Daoy (cell line): Measurements from ENCODE around the gene LMBR1. TPM values are rescaled to one million over a fixed set of nuclear protein-coding genes. Genes with fewer than 3 reads are reported as not detected.
"Not testable (repeated sequence)": the region's sequence is repeated elsewhere in the genome, so short reads cannot be mapped to it uniquely, and the experiment has no call there.

Experiments used
- DNase-seq: peaks from one replicate; pipeline ENCODE4 v3.0.0-alpha.2; 2015; ENCODE audit warnings: low read depth
- total RNA-seq: library from RNA; depleted of rRNA; stranded (reverse); fragments of >200 nt; shearing (Covaris generic); gene quantifications from 2 replicates; pipeline ENCODE4 v1.2.3, GENCODE V29; 2014

LMBR1 gene
- total RNA-seq, 1 experiment from 2014 or later = 45.0 TPM

DNA sequence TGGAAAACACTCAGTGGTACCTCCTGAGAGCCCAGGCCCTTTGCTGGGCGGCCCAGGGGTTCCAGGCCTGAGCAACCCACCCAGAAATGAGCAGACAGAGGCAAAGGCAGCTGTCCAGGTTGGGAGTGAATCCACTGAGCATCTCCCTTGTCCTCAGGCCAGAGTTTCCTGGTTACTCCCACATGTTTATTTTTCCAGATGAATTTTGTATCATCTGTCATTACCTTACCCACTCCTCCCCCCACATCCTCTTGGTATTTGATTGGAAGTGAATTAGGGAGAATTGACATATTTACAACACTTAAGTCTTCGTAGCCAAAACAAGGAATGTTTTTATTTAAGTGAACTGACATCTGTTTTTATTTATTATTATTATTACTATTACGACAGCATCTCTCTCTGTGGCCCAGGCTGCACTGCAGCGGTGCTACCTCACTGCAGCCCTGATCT is 13.2 kb upstream of the LMBR1 start:
- DNase-seq = no peak

DNA sequence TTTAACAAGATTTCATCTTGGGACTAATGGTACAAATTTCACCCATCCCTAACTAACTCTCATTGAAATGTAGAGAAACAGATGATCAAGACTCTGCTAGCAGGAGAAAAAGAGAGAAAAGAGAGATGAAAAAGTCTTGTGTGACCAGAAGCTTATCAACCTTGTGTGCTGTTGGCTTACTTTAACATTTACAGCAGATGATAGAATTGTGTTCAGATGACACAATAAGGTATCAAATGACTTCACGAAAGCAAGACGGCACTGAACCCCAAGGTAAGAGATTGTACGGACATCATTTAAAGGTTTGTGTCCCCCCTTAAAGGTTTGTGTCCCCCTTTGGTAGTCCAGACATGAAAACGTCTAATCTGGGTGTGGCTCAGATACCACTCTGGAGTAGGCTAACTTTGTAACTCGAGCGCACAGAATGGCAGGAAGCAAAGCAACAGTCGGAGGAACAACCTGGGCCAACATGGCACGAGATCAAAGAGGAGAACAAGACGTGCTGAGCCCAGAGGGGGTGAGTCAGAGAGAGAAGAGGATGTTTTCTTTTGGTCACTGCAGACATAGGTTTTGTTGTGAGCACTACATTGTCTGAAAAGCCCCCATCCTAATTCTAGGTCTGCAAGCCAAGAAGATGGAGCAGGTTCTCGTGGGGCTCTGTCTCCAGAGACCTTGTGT is 10.4 kb upstream of the LMBR1 start:
- DNase-seq = peak; percentile 95

DNA sequence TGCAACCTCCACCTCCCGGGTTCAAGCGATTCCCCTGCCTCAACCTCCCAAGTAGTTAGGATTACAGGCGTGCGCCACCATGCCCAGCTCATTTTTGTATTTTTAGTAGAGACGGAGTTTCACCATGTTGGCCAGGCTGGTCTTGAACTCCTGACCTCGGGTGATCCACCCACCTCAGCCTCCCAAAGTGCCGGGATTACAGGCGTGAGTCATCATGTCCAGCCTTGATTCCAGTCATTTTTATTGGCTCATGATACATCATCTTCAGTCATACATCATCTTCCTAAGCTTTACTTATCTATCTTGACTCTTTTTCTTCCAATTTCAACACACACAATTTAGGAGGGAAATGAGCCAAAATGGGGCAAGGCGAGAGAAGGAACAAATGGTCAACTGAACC is 7.1 kb upstream of the LMBR1 start:
- DNase-seq = peak; percentile 27

DNA sequence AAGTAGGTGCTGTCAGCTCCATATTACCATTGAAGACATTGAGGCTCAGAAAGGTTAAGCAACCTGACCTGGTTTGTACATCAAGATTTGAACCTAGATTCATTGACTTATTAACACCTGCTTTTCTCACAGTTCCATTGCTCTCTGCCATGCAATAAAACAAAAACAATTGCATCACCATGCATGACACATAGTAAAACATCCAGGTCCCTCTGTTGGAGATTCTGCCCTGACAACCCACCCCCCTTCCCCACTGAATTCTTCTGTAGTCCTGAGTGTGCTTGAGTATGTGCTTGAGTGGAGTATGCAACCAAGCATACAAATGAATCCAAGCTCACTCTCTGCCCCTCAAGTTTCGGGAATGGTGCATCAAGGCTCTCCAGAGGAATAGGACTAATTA is 6.0 kb upstream of the LMBR1 start:
- DNase-seq = no peak

DNA sequence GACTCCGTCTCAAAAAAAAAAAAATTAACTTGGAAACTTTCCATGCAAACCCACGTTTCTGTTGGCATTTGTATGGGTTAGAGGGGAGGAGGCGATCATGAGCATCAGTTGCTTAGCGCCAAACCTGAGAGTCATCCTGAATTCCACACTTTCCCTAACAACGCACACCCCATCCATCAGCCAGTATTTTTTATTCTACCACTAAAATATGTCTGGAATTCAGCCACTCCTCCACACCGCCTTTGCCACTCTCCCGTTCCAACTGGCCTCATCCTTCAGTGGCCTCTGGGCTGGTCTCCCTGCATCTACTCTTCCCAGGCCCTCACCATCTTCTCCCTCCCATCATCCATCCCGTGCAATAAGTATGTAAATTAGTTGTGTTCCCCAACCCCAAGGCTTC is 4.7 kb upstream of the LMBR1 start:
- peak; percentile 45 for DNase-seq

DNA sequence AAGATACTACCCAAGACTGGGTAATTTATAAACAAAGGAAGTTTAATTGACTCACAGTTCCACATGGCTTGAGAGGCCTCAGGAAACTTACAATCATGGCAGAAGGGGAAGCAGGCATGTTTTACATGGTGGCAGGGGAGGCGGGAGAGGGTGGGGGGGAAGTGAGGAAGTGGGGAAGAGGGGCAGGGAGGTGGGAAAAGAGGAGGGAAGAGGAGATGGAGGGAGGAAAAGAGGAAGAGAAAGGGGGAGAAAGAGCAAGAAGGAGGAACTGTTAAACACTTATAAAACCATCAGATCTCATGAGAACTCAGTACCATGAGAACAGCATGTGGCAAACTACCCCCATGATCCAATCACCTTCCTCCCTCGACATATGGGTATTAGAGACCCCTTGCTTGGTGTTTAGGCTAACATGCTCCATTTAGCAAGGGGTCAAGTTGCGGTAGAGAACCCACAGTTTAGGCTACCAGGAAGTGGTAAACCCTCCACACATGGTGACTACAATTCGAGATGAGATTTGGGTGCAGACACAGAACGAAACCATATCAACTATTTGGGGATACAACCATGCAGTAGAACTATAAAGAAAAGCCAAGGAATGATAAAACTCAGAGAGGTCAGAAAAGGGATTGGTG is 3.5 kb upstream of the LMBR1 start:
- DNase-seq = no peak

DNA sequence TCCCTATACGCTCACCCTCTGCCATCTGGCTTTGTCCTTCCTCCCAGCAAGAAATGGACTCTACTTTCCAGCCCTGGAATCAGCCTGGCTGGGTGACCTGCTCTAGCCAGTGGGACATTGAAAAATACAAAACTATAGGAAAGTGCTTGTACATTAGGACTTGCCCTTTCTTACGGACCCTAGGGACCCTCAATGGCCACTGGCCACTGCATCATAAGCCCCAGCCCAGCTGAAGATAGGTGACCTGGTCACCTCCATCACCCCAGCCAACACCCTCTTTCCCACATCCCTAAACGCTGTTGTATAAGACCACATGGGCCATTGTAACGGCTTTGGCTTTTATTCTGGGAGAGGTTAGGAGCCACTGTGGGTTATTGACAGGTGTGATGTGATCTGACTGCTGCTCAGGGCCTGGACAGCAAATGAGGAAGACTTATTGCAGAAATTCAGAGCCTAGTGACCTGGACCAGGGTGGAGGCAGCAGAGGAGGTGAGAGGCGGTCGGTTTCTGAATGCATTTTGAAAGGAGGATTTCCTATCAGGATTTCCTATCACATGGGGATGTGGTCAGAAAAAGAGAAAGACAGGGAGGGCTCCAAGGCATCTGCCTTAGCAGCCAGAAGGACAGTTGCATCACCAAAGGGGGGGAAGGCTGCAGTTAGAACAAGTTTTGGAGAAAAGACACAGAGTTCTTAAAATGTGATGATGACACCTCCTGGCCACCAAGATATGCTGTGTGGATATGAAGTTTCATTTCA is 2.2 kb upstream of the LMBR1 start:
- no peak for DNase-seq

DNA sequence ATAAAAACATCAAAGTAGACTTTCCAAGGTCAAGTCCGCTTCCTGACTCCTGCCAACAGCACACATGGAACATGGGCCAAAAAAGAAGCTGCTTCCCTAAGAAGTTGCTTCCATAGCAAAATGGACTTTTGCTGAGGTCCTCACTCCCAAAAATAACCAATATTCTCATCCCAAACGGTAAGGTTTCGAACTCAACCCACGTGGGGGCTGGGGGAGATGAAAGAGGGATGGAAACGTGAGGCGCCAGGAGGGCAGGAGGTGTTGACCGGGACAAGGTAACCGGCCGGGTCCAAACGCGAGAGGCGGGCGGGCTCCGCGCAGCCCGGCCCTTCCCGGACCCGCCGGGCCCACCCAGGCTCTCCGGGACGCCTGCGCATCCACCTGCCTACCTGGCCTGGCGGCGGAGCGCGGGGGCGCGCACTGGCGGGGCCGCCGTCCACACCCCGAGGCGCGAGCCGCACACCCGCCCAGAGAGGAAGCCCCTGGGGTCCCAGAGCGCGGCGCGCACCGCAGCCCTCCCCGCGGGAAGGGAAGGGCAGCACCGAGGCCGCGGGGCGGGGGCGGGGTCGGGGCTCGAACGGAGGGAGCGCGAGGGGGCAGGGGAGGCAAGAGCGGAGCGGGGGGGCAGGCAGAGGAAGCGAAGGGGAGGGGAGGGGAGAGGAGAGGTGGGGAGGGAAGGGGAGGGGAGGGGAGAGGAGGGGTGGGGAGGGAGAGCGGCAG is 742 bp downstream of the LMBR1 start:
- DNase-seq = peak; percentile 68

DNA sequence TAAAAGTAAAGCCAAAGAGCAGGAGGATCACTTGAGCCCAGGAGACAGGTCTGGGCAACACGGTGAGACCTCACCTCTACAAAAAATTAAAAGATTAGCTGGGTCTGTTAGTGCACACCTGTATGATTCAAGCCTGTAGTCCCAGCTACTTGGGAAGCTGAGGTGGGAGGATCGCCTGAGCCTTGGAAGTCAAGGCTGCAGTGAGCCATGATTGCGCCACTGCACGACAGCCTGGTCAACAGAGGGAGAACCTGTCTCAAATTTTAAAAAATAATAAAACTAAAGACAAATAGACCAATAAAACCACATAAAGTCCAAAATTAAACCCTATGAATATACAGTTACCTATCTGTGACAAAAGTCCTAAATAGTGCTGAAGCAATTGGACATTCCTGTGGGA is 3.2 kb downstream of the LMBR1 start:
- DNase-seq = no peak

DNA sequence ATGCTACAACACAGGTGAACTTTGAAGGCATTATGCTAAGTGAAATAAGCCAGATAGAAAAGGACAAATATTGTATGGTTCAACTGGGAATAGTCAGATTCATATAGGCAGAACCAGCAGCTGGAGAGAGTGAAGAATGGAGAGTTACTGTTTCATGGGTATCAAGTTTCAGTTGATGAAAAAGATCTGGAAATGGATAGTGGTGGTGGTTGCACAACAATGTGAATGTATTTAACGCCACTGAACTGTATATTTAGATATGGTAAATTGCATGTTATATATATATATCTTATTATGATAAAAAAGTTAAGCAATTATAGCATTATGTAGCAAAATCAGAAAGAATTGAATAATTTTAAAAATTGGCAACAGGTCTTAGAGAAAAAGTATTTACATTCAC is 3.9 kb downstream of the LMBR1 start:
- no peak for DNase-seq

DNA sequence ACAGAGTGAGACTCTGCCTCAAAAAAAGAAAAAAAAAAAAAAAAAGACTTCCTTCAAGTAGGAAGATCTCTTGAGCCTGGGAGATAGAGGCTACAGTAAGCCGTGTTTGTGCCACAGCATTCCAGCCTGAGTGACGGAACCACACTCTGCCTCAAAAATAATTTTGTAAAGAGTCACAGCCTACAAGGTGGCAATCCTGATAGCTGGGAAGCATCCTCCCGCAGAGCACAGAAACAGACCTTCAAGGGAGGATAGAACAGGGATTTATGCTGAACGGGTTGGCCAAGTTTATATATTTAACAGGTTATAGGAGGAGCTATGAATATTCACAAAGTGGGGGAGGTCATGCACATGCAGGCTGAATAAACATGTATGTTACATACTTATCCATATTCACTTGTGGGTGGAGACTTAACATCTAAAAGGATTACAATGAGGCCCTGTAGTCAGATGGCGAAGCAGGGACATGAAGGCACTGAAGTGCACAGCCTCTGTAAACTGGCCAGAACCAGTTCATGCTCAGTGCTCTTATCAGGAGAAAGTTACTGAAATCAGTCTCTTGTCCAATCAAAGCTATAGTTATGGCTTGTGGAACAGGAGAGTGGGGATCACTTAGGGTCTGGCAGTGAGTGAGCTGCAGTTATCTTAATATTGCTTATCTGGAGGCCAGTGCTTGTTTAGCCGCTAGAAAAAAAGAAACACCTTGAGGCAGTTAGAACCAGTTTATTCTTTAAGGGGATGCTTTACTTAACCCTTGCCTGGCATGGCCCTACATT is 6.8 kb downstream of the LMBR1 start:
- DNase-seq = no peak

DNA sequence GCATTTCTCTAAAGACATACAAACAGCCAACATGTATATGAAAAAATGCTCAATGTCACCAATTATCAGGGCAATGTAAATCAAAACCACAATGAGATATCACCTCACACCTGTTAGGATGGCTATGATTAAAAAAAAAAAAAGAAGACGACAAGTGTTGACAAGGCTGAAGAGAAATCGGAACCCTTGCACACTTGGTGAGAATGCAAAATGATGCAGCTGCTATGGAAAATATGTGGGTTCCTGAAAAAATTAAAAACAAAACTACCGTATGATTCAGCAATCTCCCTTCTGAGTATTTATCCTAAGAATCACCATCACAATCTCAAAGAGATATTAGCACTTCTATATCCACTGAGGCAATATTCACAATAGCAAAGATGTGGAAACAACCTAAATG is 11.3 kb downstream of the LMBR1 start:
- no peak for DNase-seq

DNA sequence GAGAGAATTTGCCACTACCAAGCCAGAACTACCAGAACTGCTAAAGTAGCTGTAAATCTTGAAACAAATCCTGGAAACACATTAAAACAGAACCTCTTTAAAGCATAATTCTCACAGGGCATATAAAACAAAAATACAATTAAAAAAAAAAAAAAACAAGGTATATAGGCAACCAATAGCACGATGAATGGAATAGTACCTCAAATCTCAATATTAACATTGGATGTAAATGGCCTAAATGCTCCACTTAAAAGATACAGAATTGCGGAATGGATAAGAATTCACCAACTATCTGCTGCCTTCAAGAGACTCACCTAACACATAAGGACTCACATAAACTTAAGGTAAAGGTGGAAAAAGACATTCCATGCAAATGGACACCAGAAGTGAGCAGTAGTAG is 17.2 kb downstream of the LMBR1 start:
- no peak for DNase-seq

DNA sequence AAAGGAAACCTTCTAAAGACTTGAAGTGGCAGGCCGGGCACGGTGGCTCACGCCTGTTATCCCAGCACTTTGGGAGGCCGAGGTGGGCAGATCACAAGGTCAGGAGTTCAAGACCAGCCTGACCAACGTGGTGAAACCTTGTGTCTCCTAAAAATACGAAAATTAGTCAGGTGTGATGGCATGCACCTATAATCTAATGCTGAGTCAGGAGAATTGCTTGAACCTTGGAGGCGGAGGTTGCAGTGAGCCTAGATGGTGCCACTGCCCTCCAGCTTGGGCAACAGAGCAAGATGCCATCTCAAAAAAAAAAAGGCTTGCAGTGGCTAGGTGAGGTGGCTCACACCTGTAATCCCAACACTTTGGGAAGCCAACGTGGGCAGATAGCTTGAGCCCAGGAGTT is 24.6 kb downstream of the LMBR1 start:
- not testable (repeated sequence) for DNase-seq

DNA sequence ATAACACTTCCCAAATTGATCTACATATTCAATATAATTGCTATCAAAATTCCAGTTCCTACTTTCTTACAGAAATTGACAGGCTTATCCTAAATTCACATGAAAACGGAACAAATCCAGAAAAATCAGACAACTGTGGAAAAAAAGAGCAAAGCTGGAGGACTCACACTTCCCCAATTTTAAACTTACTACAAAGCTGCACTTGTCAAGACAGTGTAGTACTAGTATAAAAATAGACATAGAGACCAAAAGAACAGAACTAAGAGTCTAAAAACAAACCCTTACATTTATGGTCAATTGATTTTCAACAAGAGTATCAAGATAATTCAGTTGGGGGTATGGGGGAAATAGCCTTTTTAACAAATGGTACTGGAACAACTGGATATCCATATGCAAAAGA is 27.5 kb downstream of the LMBR1 start:
- DNase-seq = no peak

DNA sequence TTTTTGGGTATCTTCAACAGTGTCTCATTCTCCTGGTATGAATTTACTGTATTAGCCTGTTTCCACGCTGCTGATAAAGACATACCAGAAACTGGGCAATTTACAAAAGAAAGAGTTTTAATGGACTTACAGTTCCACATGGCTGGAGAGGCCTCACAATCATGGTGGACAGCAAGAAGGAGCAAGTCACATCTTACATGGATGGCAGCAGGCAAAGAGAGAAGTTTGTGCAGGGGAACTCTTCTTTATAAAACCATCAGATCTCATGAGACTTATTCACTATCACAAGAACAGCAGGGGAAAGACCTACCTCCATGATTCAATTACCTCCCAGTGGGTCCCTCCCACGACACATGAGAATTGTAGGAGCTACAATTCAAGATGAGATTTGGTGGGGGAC is 31.0 kb downstream of the LMBR1 start:
- DNase-seq = not testable (repeated sequence)

DNA sequence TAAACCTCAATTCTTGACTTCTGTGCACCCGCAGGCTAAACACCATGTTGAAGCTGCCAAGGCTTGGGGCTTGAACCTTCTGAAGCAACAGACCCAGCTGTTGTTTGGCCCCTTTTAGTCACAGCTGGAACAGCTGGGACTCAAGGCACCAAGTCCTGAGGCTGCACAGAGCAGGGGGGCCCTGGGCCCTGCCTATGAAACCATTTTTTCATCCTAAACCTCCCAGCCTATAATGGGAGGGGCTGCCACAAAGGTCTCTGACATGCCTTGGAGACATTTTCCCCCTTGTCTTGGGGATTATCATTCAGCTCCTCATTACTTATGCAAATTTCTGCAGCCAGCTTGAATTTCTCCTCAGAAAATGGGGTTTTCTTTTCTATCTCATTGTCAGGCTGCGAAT is 31.8 kb downstream of the LMBR1 start:
- DNase-seq = no peak

DNA sequence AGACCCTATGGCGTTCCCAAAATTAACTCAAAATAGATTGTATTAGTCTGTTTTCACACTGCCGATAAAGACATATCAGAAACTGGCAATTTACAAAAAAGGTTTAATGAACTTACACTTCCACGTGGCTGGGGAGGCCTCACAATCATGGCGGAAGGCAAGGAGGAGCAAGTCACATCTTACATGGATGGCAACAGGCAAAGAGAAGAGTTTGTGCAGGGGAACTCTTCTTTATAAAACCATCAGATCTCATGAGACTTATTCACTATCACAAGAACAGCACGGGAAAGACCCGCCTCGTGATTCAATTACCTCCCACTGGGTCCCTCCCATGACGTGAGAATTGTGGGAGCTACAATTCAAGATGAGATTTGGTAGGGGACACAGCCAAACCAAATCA is 32.9 kb downstream of the LMBR1 start:
- not testable (repeated sequence) for DNase-seq

DNA sequence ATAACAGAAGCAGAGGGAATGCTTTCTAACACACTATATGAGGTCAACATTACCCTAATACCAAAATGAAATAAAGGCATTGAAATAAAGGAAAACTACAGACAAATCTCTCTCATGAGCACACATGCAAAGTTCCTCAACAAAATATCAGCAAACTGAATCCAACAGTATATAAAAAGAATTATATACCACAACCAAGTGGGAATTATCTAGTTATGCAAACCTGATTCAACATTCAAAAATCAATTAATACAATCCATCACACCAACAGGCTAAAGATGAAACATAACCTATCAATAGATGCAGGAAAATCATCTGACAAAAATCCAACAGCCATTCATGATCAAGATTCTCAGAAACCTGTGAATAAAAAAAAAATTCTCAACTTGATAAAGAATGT is 34.5 kb downstream of the LMBR1 start:
- DNase-seq = no peak

DNA sequence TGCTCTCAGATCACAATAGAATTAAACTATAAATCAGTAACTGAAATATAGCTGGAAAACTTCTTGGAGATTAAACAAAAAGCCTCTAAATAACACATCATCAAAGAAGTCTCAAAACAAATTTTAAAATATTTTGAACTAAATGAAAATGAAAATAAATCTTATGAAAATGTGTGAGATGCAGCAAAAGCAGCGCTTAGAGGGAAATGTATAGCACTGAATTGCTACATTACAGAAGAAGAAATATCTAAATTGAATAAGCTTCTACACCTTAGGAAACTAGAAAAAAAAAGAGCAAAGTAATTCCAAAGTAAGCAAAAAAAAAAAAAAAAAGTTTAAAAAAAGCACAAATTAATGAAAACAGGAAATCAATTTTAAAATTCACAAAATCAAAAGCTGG is 35.2 kb downstream of the LMBR1 start:
- DNase-seq = no peak

DNA sequence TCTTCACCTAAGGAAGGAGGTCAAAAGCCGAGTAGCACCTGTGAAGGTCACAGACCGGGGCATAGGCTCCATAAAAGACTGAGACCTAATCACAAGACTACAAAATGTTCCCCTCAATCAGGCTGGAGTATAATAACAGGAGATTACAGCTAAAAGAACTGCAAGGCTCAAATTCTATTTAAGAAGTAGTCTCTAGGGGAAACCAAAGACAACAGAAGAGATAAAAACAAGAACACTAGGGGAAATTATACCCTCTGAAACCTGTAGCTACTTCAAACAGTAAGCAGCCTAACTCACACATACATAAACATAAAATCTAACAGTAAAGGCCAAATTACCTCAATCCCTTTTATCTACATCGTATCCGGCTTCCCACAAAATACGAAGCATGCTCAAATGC is 38.3 kb downstream of the LMBR1 start:
- DNase-seq = no peak

DNA sequence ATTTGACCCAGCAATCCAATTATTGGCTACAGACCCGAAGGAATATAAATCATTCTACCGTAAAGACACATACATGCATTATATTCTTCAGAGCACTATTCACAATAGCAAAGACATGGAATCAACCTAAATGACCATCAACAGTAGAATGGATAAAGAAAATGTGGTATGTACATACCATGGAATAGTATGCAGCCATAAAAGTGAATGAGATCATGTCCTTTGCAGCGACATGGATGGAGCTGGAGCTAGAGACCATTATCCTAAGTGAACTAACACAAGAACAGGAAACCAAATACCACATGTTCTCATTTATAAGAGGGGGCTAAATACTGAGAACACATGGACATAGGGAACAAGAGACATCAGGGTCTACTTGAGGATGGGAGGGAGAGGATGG is 44.0 kb downstream of the LMBR1 start:
- no peak for DNase-seq
